ENCODE data around the gene CCDC107.

DNA sequence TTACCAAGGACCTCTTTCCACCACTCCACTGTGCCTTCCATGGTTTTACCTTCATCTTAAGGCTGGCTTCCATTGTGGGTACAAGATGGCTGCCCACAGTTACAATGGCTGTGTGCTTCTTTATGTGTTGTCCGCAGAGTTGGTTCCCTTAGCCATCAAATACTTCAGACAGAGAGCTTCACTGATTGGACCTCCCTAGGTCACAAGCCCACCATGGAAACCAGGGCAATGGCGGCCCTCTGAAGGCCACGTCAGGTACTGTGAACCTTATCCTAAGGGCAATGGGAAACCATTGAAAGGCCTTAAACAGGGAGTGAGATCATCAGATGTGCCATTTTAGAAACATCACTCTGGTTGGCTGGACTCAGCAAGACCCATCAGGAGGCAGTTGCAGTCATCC is 9.8 kb downstream of the CCDC107 start:
- TF ChIP-seq, protein P1, sequence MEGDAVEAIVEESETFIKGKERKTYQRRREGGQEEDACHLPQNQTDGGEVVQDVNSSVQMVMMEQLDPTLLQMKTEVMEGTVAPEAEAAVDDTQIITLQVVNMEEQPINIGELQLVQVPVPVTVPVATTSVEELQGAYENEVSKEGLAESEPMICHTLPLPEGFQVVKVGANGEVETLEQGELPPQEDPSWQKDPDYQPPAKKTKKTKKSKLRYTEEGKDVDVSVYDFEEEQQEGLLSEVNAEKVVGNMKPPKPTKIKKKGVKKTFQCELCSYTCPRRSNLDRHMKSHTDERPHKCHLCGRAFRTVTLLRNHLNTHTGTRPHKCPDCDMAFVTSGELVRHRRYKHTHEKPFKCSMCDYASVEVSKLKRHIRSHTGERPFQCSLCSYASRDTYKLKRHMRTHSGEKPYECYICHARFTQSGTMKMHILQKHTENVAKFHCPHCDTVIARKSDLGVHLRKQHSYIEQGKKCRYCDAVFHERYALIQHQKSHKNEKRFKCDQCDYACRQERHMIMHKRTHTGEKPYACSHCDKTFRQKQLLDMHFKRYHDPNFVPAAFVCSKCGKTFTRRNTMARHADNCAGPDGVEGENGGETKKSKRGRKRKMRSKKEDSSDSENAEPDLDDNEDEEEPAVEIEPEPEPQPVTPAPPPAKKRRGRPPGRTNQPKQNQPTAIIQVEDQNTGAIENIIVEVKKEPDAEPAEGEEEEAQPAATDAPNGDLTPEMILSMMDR (IDR thresholded peaks at IDR 0.05; ENCODE audit: low read length), result no peak
- TF ChIP-seq EZH2 (IDR thresholded peaks at IDR 0.05; ENCODE audit: borderline replicate concordance, low read length), result no peak

Measured in OCI-LY1 (cell line).